ENCODE data around the gene LSM14A. TPM values are rescaled to one million over a fixed set of nuclear protein-coding genes. Genes with fewer than 3 reads are reported as not detected.
A peak's percentile ranks its signal among the peaks of the same experiment; 100 is the strongest.

Gene LSM14A
- total RNA-seq, 1 experiment from 2014 or later = 161 TPM

DNA sequence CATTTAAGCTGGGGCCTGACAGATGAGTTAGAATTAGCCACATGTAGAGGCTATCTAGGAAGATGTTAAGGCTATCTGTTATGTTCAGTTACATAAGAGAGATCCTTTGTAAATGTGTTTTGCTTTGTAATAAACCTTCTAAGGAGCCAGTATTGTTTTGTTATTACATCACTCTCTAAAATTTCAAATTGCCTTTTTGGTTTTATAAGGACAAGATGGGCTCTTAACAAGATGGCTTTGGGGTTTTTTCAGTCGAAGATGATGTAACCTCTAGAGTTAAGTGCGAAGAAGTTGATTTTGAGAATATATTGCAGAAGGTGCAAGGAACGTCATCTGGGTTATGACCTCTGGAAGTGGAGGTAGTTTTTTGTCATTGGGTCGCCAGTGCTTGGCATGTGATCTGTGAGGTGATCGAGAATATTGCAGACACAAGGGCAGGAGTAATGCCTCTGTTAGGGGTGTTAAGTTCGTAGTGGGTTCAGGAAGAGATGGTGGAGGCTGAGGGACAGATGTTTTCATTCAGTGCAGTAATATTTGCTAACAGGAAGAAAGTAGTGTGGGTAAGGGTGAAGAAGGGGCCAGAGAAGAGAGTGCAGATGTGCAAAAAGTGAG is 12.7 kb downstream of the LSM14A start (continued):
- TF ChIP-seq ZNF232 (CRISPR knock-in tag; IDR thresholded peaks at IDR 0.05) = no peak
- TF ChIP-seq, protein P1, sequence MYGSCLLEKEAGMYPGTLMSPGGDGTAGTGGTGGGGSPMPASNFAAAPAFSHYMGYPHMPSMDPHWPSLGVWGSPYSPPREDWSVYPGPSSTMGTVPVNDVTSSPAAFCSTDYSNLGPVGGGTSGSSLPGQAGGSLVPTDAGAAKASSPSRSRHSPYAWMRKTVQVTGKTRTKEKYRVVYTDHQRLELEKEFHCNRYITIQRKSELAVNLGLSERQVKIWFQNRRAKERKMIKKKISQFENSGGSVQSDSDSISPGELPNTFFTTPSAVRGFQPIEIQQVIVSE (CRISPR knock-in tag; IDR thresholded peaks at IDR 0.05; ENCODE audit: borderline replicate concordance) = no peak
- TF ChIP-seq, protein P2, sequence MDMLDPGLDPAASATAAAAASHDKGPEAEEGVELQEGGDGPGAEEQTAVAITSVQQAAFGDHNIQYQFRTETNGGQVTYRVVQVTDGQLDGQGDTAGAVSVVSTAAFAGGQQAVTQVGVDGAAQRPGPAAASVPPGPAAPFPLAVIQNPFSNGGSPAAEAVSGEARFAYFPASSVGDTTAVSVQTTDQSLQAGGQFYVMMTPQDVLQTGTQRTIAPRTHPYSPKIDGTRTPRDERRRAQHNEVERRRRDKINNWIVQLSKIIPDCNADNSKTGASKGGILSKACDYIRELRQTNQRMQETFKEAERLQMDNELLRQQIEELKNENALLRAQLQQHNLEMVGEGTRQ (CRISPR knock-in tag; IDR thresholded peaks at IDR 0.05) = no peak
- no peak for TF ChIP-seq NFE2L1 (CRISPR knock-in tag; IDR thresholded peaks at IDR 0.05)
- TF ChIP-seq, protein P3, sequence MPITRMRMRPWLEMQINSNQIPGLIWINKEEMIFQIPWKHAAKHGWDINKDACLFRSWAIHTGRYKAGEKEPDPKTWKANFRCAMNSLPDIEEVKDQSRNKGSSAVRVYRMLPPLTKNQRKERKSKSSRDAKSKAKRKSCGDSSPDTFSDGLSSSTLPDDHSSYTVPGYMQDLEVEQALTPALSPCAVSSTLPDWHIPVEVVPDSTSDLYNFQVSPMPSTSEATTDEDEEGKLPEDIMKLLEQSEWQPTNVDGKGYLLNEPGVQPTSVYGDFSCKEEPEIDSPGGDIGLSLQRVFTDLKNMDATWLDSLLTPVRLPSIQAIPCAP (CRISPR knock-in tag; IDR thresholded peaks at IDR 0.05) = no peak
- TF ChIP-seq JAZF1 (CRISPR knock-in tag; IDR thresholded peaks at IDR 0.05) = no peak

DNA sequence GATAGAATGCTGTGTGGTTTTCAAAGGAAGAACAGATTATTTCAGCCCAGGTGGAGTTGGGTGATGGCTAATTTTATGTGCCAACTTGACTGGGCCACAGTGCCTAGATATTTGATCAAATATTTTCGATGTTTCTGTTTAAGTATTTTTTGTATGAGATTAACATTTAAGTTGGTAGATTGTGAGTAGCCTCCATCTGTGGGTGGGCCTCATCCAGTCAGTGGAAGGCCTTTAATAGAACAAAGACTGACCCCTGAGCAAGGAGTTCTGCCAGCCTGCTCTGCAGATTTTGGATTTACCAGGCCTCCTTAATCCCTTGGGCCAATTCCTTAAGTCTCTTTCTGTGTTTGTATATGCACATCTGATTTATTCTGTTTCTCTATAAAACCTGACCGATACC is 13.9 kb downstream of the LSM14A start:
- POLR2A ChIA-PET = no interaction called here
- Mint-ChIP-seq H3K27me3 (ENCODE audit: low read depth) (no peaks in the 10 kb centered on the region), H3K27ac (no peak overlapping the region), H3K4me3 (no peak overlapping the region), H3K9me3 (no peaks in the 10 kb centered on the region), H3K36me3 (no peaks in the 10 kb centered on the region), H3K4me1 (peaks cover 60% of the 10 kb centered on the region)
- TF ChIP-seq EMX1 (CRISPR knock-in tag; IDR thresholded peaks at IDR 0.05) = no peak
- no peak for ATAC-seq
- CTCF ChIA-PET = no interaction called here
- no peak for DNase-seq (ENCODE audit: low spot score)

DNA sequence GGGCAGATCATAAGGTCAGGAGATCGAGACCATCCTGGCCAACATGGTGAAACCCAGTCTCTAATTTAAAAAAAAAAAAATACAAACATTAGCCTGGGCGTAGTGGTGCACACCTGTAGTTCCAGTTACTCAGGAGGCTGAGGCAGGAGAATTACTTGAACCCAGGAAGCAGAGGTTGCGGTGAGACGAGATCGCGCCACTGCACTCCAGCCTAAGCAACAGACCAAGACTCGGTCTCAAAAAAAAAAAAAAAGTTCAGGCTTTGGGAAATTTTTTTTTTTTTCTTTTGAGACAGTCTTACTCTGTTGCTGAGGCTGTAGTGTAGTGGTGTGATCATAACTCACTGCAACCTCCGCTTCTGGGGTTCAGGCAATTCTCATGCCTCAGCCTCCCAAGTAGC is 14.7 kb downstream of the LSM14A start:
- ATAC-seq (no peak), DNase-seq (ENCODE audit: low spot score) (no peak)
- Mint-ChIP-seq H3K9me3 (no peaks in the 10 kb centered on the region), H3K36me3 (no peaks in the 10 kb centered on the region), H3K4me3 (no peak overlapping the region), H3K4me1 (peaks cover 60% of the 10 kb centered on the region), H3K27ac (no peak overlapping the region), H3K27me3 (ENCODE audit: low read depth) (no peaks in the 10 kb centered on the region)
- ChIA-PET POLR2A (no interaction called here), CTCF (no interaction called here)
- TF ChIP-seq, protein P4, sequence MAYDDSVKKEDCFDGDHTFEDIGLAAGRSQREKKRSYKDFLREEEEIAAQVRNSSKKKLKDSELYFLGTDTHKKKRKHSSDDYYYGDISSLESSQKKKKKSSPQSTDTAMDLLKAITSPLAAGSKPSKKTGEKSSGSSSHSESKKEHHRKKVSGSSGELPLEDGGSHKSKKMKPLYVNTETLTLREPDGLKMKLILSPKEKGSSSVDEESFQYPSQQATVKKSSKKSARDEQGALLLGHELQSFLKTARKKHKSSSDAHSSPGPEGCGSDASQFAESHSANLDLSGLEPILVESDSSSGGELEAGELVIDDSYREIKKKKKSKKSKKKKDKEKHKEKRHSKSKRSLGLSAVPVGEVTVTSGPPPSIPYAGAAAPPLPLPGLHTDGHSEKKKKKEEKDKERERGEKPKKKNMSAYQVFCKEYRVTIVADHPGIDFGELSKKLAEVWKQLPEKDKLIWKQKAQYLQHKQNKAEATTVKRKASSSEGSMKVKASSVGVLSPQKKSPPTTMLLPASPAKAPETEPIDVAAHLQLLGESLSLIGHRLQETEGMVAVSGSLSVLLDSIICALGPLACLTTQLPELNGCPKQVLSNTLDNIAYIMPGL (CRISPR knock-in tag; IDR thresholded peaks at IDR 0.05) = no peak
- TF ChIP-seq, protein P2 (CRISPR knock-in tag; IDR thresholded peaks at IDR 0.05) = no peak
- TF ChIP-seq CBFB (CRISPR knock-in tag; IDR thresholded peaks at IDR 0.05; ENCODE audit: low read depth) (no peak), ZNF423 (CRISPR knock-in tag; IDR thresholded peaks at IDR 0.05) (no peak)

DNA sequence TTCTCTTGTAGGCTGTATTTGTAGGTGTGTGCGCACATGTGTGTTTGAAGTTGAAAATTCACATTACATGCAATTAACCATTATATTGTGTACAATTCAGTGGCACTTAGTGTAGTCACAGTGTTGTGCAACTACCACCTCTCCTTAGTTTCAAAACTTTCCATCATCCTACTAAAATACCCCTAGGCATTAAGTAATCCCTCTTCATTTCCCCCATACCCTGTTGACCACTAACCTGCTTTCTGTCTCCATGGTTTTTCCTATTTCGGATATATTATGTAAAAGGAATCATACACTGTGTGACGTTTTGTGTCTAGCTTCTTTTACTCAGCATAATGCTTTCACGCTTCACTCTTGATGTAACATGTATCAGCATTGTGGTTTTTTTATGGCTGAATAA is 16.1 kb downstream of the LSM14A start:
- Mint-ChIP-seq H3K9me3 (no peaks in the 10 kb centered on the region), H3K4me1 (peaks cover 52% of the 10 kb centered on the region), H3K36me3 (no peaks in the 10 kb centered on the region), H3K27ac (peak overlapping the region; percentile 4; the same call in 1 of the 2 replicates), H3K27me3 (ENCODE audit: low read depth) (no peaks in the 10 kb centered on the region), H3K4me3 (no peak overlapping the region)
- no peak for ATAC-seq
- CTCF ChIA-PET = no interaction called here
- POLR2A ChIA-PET = no interaction called here
- no peak for DNase-seq (ENCODE audit: low spot score)
- TF ChIP-seq FOXK1 (CRISPR knock-in tag; IDR thresholded peaks at IDR 0.05) (no peak), NR3C1 (CRISPR knock-in tag; conservative IDR thresholded peaks at IDR 0.05; ENCODE audit: low read depth) (no peak), TP53 (CRISPR knock-in tag; IDR thresholded peaks at IDR 0.05) (no peak), NFE2L1 (CRISPR knock-in tag; IDR thresholded peaks at IDR 0.05) (no peak), ETV6 (CRISPR knock-in tag; IDR thresholded peaks at IDR 0.05) (no peak)
- TF ChIP-seq, protein P5, sequence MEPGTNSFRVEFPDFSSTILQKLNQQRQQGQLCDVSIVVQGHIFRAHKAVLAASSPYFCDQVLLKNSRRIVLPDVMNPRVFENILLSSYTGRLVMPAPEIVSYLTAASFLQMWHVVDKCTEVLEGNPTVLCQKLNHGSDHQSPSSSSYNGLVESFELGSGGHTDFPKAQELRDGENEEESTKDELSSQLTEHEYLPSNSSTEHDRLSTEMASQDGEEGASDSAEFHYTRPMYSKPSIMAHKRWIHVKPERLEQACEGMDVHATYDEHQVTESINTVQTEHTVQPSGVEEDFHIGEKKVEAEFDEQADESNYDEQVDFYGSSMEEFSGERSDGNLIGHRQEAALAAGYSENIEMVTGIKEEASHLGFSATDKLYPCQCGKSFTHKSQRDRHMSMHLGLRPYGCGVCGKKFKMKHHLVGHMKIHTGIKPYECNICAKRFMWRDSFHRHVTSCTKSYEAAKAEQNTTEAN (CRISPR knock-in tag; IDR thresholded peaks at IDR 0.05) = no peak
